ENCODE data around the gene PSTK.
A peak's percentile ranks its signal among the peaks of the same experiment; 100 is the strongest.

Gene PSTK

GRCh38 chr10:122980209-122981065 is at the start of gene PSTK:
PSTK (plus strand) TSS chr10:122980401; CDS start chr10:122980480, 79 bp downstream.
- Mint-ChIP-seq H3K9me3 (no peaks in the 10 kb centered on the region), H3K4me3 (peak within 1 kb of the TSS; percentile 89), H3K36me3 (ENCODE audit: low read depth) (peaks cover 5% of the 10 kb centered on the region), H3K27ac (peak within 1 kb of the TSS; percentile 93), H3K4me1 (ENCODE audit: low read depth) (peaks cover 19% of the 10 kb centered on the region), H3K27me3 (peaks cover 4% of the 10 kb centered on the region)

- Mint-ChIP-seq H3K4me3 (no peak overlapping the region), H3K4me1 (ENCODE audit: low read depth) (no peaks in the 10 kb centered on the region), H3K27ac (no peak overlapping the region), H3K9me3 (no peaks in the 10 kb centered on the region), H3K36me3 (ENCODE audit: low read depth) (peaks cover 24% of the 10 kb centered on the region), H3K27me3 (no peaks in the 10 kb centered on the region)
These were observed 48.9 kb upstream of the PSTK start for GRCh38 chr10:122931088-122931906.

GRCh38 chr10:122939133-122939855 is 40.9 kb upstream of the PSTK start:
- Mint-ChIP-seq H3K36me3 (ENCODE audit: low read depth) (peaks cover 58% of the 10 kb centered on the region), H3K27ac (no peak overlapping the region), H3K4me1 (ENCODE audit: low read depth) (no peaks in the 10 kb centered on the region)

GRCh38 chr10:122939856-122940543 is 40.2 kb upstream of the PSTK start:
- H3K27ac Mint-ChIP-seq, result no peak overlapping the region
- no peaks in the 10 kb centered on the region for H3K4me1 Mint-ChIP-seq (ENCODE audit: low read depth)

More at GRCh38 chr10:122939133-122939855, 40.9 kb upstream of the PSTK start:
- no peaks in the 10 kb centered on the region for H3K27me3 Mint-ChIP-seq
- H3K4me3 Mint-ChIP-seq, result no peak overlapping the region
- no peaks in the 10 kb centered on the region for H3K9me3 Mint-ChIP-seq

GRCh38 chr10:122949296-122949695 is 30.9 kb upstream of the PSTK start:
- H3K27me3 Mint-ChIP-seq, result no peaks in the 10 kb centered on the region
- no peak overlapping the region for H3K4me3 Mint-ChIP-seq
- H3K4me1 Mint-ChIP-seq (ENCODE audit: low read depth), result peaks cover 20% of the 10 kb centered on the region
- H3K9me3 Mint-ChIP-seq, result no peaks in the 10 kb centered on the region
- H3K27ac Mint-ChIP-seq, result no peak overlapping the region
- peaks cover 50% of the 10 kb centered on the region for H3K36me3 Mint-ChIP-seq (ENCODE audit: low read depth)

More at GRCh38 chr10:122939856-122940543, 40.2 kb upstream of the PSTK start:
- H3K27me3 Mint-ChIP-seq, result no peaks in the 10 kb centered on the region
- peaks cover 55% of the 10 kb centered on the region for H3K36me3 Mint-ChIP-seq (ENCODE audit: low read depth)
- no peak overlapping the region for H3K4me3 Mint-ChIP-seq
- no peaks in the 10 kb centered on the region for H3K9me3 Mint-ChIP-seq

GRCh38 chr10:122953902-122954730 is 26.1 kb upstream of the PSTK start, which contains the start of gene C10orf88:
C10orf88 (minus strand) TSS chr10:122954227; CDS start chr10:122954178, 49 bp downstream.
- peaks cover 21% of the 10 kb centered on the region for H3K36me3 Mint-ChIP-seq (ENCODE audit: low read depth)

GRCh38 chr10:122954731-122955050 is 25.5 kb upstream of the PSTK start:
- Mint-ChIP-seq H3K27ac (no peak overlapping the region), H3K36me3 (ENCODE audit: low read depth) (peaks cover 17% of the 10 kb centered on the region), H3K27me3 (peaks cover 9% of the 10 kb centered on the region), H3K4me3 (peak overlapping the region; percentile 86), H3K4me1 (ENCODE audit: low read depth) (peaks cover 30% of the 10 kb centered on the region), H3K9me3 (no peaks in the 10 kb centered on the region)

More at GRCh38 chr10:122953902-122954730, 26.1 kb upstream of the PSTK start, which contains the start of gene C10orf88:
- Mint-ChIP-seq H3K9me3 (no peaks in the 10 kb centered on the region), H3K4me3 (peak within 1 kb of the TSS; percentile 86), H3K4me1 (ENCODE audit: low read depth) (peaks cover 30% of the 10 kb centered on the region), H3K27me3 (peaks cover 9% of the 10 kb centered on the region), H3K27ac (peak within 1 kb of the TSS; percentile 92)

- H3K9me3 Mint-ChIP-seq, result no peaks in the 10 kb centered on the region
- peaks cover 9% of the 10 kb centered on the region for H3K27me3 Mint-ChIP-seq
- no peak overlapping the region for H3K4me3 Mint-ChIP-seq
- peaks cover 11% of the 10 kb centered on the region for H3K36me3 Mint-ChIP-seq (ENCODE audit: low read depth)
- H3K4me1 Mint-ChIP-seq (ENCODE audit: low read depth), result peaks cover 30% of the 10 kb centered on the region
- H3K27ac Mint-ChIP-seq, result no peak overlapping the region
These were observed 24.3 kb upstream of the PSTK start for GRCh38 chr10:122955892-122956291.

GRCh38 chr10:122957474-122957873 is 22.7 kb upstream of the PSTK start:
- no peak overlapping the region for H3K27ac Mint-ChIP-seq
- H3K9me3 Mint-ChIP-seq, result no peaks in the 10 kb centered on the region
- H3K36me3 Mint-ChIP-seq (ENCODE audit: low read depth), result peaks cover 7% of the 10 kb centered on the region
- peaks cover 9% of the 10 kb centered on the region for H3K27me3 Mint-ChIP-seq
- H3K4me1 Mint-ChIP-seq (ENCODE audit: low read depth), result peaks cover 24% of the 10 kb centered on the region
- no peak overlapping the region for H3K4me3 Mint-ChIP-seq

GRCh38 chr10:122962405-122962804 is 17.8 kb upstream of the PSTK start:
- H3K27ac Mint-ChIP-seq, result no peak overlapping the region
- no peak overlapping the region for H3K4me3 Mint-ChIP-seq
- peaks cover 24% of the 10 kb centered on the region for H3K9me3 Mint-ChIP-seq
- H3K36me3 Mint-ChIP-seq (ENCODE audit: low read depth), result peaks cover 10% of the 10 kb centered on the region
- peaks cover 16% of the 10 kb centered on the region for H3K27me3 Mint-ChIP-seq
- no peaks in the 10 kb centered on the region for H3K4me1 Mint-ChIP-seq (ENCODE audit: low read depth)

GRCh38 chr10:122966879-122967278 is 13.3 kb upstream of the PSTK start:
- Mint-ChIP-seq H3K4me1 (ENCODE audit: low read depth) (no peaks in the 10 kb centered on the region), H3K27ac (no peak overlapping the region), H3K36me3 (ENCODE audit: low read depth) (peaks cover 10% of the 10 kb centered on the region), H3K9me3 (peaks cover 32% of the 10 kb centered on the region), H3K4me3 (no peak overlapping the region), H3K27me3 (peaks cover 28% of the 10 kb centered on the region)

GRCh38 chr10:122968698-122969097 is 11.5 kb upstream of the PSTK start:
- peaks cover 10% of the 10 kb centered on the region for H3K36me3 Mint-ChIP-seq (ENCODE audit: low read depth)

GRCh38 chr10:122974023-122974422 is 6.2 kb upstream of the PSTK start:
- Mint-ChIP-seq H3K27me3 (peaks cover 9% of the 10 kb centered on the region), H3K27ac (no peak overlapping the region), H3K4me3 (no peak overlapping the region), H3K4me1 (ENCODE audit: low read depth) (no peaks in the 10 kb centered on the region), H3K36me3 (ENCODE audit: low read depth) (no peaks in the 10 kb centered on the region), H3K9me3 (peaks cover 3% of the 10 kb centered on the region)

More at GRCh38 chr10:122968698-122969097, 11.5 kb upstream of the PSTK start:
- peaks cover 32% of the 10 kb centered on the region for H3K9me3 Mint-ChIP-seq
- no peaks in the 10 kb centered on the region for H3K4me1 Mint-ChIP-seq (ENCODE audit: low read depth)
- H3K27me3 Mint-ChIP-seq, result peaks cover 25% of the 10 kb centered on the region
- no peak overlapping the region for H3K4me3 Mint-ChIP-seq
- H3K27ac Mint-ChIP-seq, result no peak overlapping the region
